GM12878 (cell line): ENCODE data around the gene CEP120. TPM values are rescaled to one million over a fixed set of nuclear protein-coding genes. Genes with fewer than 3 reads are reported as not detected.

Experiments used
- ATF3 ChIP-seq: IDR thresholded peaks from 2 replicates; pipeline ENCODE4 v1.6.1; 2011; ENCODE audit warnings: low read depth, mild to moderate bottlenecking, low read length, moderate library complexity, borderline replicate concordance; ENCODE audit errors: extremely low read depth
- BACH1 ChIP-seq: fragments of 450-650 bp; IDR thresholded peaks from 2 replicates; pipeline ENCODE4 v1.6.1; 2017; ENCODE audit warnings: mild to moderate bottlenecking, borderline replicate concordance
- BCL3 ChIP-seq: IDR thresholded peaks from 2 replicates; pipeline ENCODE4 v1.6.1; 2011; ENCODE audit warnings: borderline replicate concordance, low read depth, mild to moderate bottlenecking, moderate library complexity, low read length; ENCODE audit not compliant: insufficient read depth, poor library complexity, severe bottlenecking
- BRCA1 ChIP-seq: IDR thresholded peaks from 2 replicates; pipeline ENCODE4 v1.6.1; 2011; ENCODE audit warnings: low read depth, low read length, improper control_type of control experiment
- E4F1 ChIP-seq: fragments of 450-650 bp; IDR thresholded peaks from 2 replicates; pipeline ENCODE4 v1.6.1; 2018; ENCODE audit warnings: borderline replicate concordance, mild to moderate bottlenecking; ENCODE audit not compliant: partially characterized antibody
- GABPA ChIP-seq: IDR thresholded peaks from 2 replicates; pipeline ENCODE4 v1.6.1; 2014; ENCODE audit warnings: antibody characterized with exemption, low read depth, mild to moderate bottlenecking, inconsistent platforms
- IRF5 ChIP-seq: fragments of 450-650 bp; IDR thresholded peaks from 2 replicates; pipeline ENCODE4 v1.6.1; 2017; ENCODE audit warnings: borderline replicate concordance
- KLF5 ChIP-seq: fragments of 450-650 bp; IDR thresholded peaks from 2 replicates; pipeline ENCODE4 v1.6.1; 2014; ENCODE audit warnings: mild to moderate bottlenecking; ENCODE audit not compliant: partially characterized antibody
- MEF2B ChIP-seq: fragments of 450-650 bp; IDR thresholded peaks from 2 replicates; pipeline ENCODE4 v1.6.1; 2018; ENCODE audit warnings: mild to moderate bottlenecking, moderate library complexity; ENCODE audit not compliant: partially characterized antibody, poor library complexity, severe bottlenecking
- MYB ChIP-seq: fragments of 150-350 bp; IDR thresholded peaks from 2 replicates; pipeline ENCODE4 v1.6.1; 2014; ENCODE audit warnings: mild to moderate bottlenecking, low read depth, low read length, borderline replicate concordance
- NBN ChIP-seq: fragments of 450-650 bp; IDR thresholded peaks from 2 replicates; pipeline ENCODE4 v1.6.1; 2016
- PAX8 ChIP-seq: fragments of 450-650 bp; IDR thresholded peaks from 2 replicates; pipeline ENCODE4 v1.6.1; 2017; ENCODE audit warnings: mild to moderate bottlenecking, moderate library complexity
- RCOR1 ChIP-seq: conservative IDR thresholded peaks from 2 replicates; pipeline ENCODE4 v1.6.1; 2012; ENCODE audit warnings: low read depth, low read length, improper control_type of control experiment
- RELA ChIP-seq: fragments of 450-650 bp; IDR thresholded peaks from 2 replicates; pipeline ENCODE4 v1.8.0; 2014; ENCODE audit warnings: borderline replicate concordance; ENCODE audit not compliant: partially characterized antibody
- SRF ChIP-seq, 2 experiments: IDR thresholded peaks; 2 replicates each; pipeline ENCODE4 v1.6.1; 2011; ENCODE audit warnings: low read depth in 2 of 2, low read length in 2 of 2, mild to moderate bottlenecking in 1 of 2, moderate library complexity in 1 of 2
- TBL1XR1 ChIP-seq: IDR thresholded peaks from 2 replicates; pipeline ENCODE4 v1.6.1; 2012; ENCODE audit warnings: low read depth, low read length, improper control_type of control experiment
- TCF3 ChIP-seq: IDR thresholded peaks from 2 replicates; pipeline ENCODE4 v1.6.1; 2012; ENCODE audit warnings: low read depth, mild to moderate bottlenecking, low read length, borderline replicate concordance; ENCODE audit not compliant: insufficient read depth
- YBX1 ChIP-seq: fragments of 450-650 bp; IDR thresholded peaks from 2 replicates; pipeline ENCODE4 v1.6.1; 2016; ENCODE audit warnings: antibody characterized with exemption
- polyA plus RNA-seq, 11 experiments: library from polyadenylated mRNA; depleted of rRNA in 4 of 11; unstranded in 6 of 11; stranded (reverse) in 5 of 11; fragments of >200 nt; fragmentation: Nextera tagmentation in 4 of 11; fragmentation: Illumina TruSeq in 1 of 11; extraction: Ambion mirVana in 4 of 11; extraction: Trizol in 1 of 11; gene quantifications; 1 replicate in 1 of 11; 2 replicates in 10 of 11; pipeline versions ENCODE4 v1.2.1 to v1.2.3, GENCODE V29; 2011 to 2016; ENCODE audit warnings: inconsistent platforms in 2 of 11, missing spikeins in 2 of 11, low read depth in 1 of 11
- total RNA-seq, 4 experiments: library from RNA; depleted of rRNA in 3 of 4; stranded (reverse); fragments of >200 nt in 3 of 4; fragmentation: Illumina TruSeq in 1 of 4; extraction: Trizol in 1 of 4; gene quantifications; 2 replicates each; pipeline versions ENCODE4 v1.2.1 to v1.2.3, GENCODE V29; 2013 to 2021
- TF ChIP-seq, protein P1 (sequence below): fragments of 450-650 bp; IDR thresholded peaks from 2 replicates; pipeline ENCODE4 v1.6.1; 2017; ENCODE audit warnings: mild to moderate bottlenecking, low read depth, inconsistent platforms; ENCODE audit not compliant: poor library complexity, severe bottlenecking
- TF ChIP-seq, protein P2 (sequence below): fragments of 450-650 bp; IDR thresholded peaks from 2 replicates; pipeline ENCODE4 v1.6.1; 2017; ENCODE audit warnings: mild to moderate bottlenecking

The CEP120 gene
- total and polyA plus RNA-seq, 10 of the 15 experiments (the other 5 are each of a cell fraction or from before 2014, with no cell fraction given), result 4.1 to 23.0 (median 13.1) TPM

DNA sequence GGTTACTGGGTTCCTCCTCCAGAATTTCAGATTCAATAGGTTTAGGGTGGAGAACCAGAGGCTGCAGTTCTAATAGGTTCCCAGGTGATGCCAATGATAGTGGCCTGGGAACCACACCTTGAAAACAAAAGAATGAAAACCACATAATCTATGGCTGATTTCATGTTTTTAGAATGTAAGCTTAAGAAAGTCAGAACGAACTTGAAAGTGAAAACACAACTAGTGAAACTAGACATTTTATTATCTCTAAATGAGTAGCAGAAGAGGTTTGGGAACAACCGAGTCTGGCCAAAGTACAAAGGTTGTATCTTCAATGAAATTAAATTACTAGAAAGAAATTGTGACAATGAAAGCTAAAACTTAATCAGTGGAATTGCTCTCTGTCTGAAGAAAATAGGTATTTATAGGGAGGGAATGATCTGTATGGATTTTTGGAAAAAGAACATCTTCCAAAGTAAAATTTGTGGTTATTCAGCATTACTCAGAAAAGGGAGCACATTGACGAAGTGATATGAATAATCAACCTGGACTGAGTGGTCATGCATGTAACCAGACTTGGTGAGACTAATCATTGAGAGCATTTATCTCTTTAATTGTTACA is 24.9 kb upstream of the CEP120 start (continued):
- TF ChIP-seq E4F1 (no peak), BACH1 (peak; percentile 72; the same call in 1 of the 2 replicates), IRF5 (no peak), ATF3 (no peak), RCOR1 (no peak), MEF2B (peak; percentile 55), PAX8 (no peak), BRCA1 (no peak), RELA (no peak), TCF3 (peak; percentile 19; the same call in 1 of the 2 replicates), NBN (peak; percentile 51), TBL1XR1 (peak; percentile 81), GABPA (peak; percentile 70), YBX1 (no peak), MYB (no peak), SRF (IDR thresholded peaks at IDR 0.05; ENCODE audit: low read depth in 2 of 2, low read length in 2 of 2) (no peak), BCL3 (peak; percentile 10), KLF5 (no peak)
- TF ChIP-seq, protein P1, sequence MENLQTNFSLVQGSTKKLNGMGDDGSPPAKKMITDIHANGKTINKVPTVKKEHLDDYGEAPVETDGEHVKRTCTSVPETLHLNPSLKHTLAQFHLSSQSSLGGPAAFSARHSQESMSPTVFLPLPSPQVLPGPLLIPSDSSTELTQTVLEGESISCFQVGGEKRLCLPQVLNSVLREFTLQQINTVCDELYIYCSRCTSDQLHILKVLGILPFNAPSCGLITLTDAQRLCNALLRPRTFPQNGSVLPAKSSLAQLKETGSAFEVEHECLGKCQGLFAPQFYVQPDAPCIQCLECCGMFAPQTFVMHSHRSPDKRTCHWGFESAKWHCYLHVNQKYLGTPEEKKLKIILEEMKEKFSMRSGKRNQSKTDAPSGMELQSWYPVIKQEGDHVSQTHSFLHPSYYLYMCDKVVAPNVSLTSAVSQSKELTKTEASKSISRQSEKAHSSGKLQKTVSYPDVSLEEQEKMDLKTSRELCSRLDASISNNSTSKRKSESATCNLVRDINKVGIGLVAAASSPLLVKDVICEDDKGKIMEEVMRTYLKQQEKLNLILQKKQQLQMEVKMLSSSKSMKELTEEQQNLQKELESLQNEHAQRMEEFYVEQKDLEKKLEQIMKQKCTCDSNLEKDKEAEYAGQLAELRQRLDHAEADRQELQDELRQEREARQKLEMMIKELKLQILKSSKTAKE, result peak; percentile 97
- TF ChIP-seq, protein P2, sequence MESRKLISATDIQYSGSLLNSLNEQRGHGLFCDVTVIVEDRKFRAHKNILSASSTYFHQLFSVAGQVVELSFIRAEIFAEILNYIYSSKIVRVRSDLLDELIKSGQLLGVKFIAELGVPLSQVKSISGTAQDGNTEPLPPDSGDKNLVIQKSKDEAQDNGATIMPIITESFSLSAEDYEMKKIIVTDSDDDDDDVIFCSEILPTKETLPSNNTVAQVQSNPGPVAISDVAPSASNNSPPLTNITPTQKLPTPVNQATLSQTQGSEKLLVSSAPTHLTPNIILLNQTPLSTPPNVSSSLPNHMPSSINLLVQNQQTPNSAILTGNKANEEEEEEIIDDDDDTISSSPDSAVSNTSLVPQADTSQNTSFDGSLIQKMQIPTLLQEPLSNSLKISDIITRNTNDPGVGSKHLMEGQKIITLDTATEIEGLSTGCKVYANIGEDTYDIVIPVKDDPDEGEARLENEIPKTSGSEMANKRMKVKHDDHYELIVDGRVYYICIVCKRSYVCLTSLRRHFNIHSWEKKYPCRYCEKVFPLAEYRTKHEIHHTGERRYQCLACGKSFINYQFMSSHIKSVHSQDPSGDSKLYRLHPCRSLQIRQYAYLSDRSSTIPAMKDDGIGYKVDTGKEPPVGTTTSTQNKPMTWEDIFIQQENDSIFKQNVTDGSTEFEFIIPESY, result peak; percentile 32; the same call in 1 of the 2 replicates
